ENCODE measurements around the gene JAM3.

The JAM3 gene

DNA sequence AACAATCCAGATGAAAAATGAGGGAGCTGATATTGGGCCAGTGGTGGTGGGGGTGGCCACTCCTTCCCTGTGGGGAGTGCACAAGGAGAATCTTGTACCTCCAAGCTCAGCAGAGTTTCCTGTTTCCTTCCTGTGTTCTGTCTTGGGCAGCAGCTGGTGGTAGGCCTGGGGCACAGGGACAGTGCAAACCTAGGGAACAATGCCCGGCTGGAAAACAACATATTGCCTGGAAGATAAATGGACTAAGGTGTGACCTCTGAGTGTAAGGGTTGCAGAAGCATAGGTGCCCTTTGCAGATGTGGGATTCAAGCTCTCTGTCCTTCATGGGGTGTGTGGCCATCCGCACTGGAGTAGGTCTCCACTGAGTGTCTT lies 5.8 kb upstream of the JAM3 start:
- no peak overlapping the region for H3K4me3 ChIP-seq (ENCODE audit: low read depth, low read length)
- no peak for DNase-seq (ENCODE audit: low read depth)
- TF ChIP-seq, protein P1, sequence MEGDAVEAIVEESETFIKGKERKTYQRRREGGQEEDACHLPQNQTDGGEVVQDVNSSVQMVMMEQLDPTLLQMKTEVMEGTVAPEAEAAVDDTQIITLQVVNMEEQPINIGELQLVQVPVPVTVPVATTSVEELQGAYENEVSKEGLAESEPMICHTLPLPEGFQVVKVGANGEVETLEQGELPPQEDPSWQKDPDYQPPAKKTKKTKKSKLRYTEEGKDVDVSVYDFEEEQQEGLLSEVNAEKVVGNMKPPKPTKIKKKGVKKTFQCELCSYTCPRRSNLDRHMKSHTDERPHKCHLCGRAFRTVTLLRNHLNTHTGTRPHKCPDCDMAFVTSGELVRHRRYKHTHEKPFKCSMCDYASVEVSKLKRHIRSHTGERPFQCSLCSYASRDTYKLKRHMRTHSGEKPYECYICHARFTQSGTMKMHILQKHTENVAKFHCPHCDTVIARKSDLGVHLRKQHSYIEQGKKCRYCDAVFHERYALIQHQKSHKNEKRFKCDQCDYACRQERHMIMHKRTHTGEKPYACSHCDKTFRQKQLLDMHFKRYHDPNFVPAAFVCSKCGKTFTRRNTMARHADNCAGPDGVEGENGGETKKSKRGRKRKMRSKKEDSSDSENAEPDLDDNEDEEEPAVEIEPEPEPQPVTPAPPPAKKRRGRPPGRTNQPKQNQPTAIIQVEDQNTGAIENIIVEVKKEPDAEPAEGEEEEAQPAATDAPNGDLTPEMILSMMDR (IDR thresholded peaks at IDR 0.05; ENCODE audit: insufficient read depth, low read depth, low read length, missing control alignments): no peak

DNA sequence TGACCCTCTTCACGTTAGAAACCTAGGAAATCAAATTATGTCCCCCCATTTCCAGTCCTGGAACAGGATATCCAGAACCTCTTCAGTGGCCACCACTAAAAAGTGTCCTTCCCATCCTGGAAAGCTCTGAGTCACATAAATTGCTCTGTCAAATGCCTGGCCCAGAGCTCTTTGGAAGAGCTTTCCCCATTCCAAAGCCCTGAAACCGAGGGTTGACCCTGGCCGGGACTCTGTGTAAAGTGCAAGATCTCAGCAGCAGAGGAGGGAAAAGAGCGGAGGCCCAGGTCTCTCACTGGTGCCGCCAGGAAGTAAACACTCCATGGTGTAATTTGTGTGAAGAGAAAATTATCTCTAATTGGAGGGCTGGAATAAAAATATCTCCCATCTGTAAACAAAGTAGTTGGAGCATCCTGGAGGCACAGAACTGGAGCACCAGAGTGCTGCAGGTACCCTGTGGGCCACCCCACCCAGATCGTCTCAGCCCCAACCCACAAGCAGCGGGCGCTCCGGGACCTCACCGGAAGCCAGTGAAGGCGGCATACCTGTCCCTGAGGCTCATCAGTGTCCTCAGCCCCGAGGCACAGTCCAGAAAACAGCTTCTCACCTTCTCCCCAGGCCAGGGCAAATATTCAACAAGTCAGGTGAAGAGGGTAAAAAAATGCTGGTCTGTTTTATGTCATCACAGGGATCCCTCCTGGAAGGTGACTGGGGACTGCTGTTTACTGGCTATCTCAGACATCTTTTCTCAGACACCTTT lies 4.7 kb upstream of the JAM3 start:
- TF ChIP-seq, protein P1 (IDR thresholded peaks at IDR 0.05; ENCODE audit: insufficient read depth, low read depth, low read length, missing control alignments): no peak
- H3K4me3 ChIP-seq (ENCODE audit: low read depth, low read length): no peak overlapping the region
- DNase-seq (ENCODE audit: low read depth): no peak

DNA sequence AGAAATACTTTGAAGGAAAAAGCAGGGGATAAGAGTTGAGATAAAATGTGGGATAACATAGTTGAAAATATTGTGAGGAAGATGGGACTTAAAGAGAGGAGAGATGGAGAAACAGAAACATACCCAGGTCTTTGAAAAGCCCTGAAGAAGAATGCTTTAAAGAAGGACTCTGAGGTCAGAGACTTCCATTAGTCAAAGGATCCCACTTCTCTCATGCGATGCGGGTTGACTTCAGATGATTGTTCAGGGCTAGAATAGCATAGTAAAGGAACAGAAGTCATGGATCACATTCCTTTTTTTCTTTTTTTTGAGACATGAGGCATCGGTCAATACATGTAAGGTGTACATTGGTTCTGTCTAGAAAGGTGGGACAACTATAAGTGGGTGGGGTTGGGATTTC lies 3.5 kb upstream of the JAM3 start:
- DNase-seq (ENCODE audit: low read depth): no peak
- H3K4me3 ChIP-seq (ENCODE audit: low read depth, low read length): no peak overlapping the region
- TF ChIP-seq, protein P1 (IDR thresholded peaks at IDR 0.05; ENCODE audit: insufficient read depth, low read depth, low read length, missing control alignments): no peak

DNA sequence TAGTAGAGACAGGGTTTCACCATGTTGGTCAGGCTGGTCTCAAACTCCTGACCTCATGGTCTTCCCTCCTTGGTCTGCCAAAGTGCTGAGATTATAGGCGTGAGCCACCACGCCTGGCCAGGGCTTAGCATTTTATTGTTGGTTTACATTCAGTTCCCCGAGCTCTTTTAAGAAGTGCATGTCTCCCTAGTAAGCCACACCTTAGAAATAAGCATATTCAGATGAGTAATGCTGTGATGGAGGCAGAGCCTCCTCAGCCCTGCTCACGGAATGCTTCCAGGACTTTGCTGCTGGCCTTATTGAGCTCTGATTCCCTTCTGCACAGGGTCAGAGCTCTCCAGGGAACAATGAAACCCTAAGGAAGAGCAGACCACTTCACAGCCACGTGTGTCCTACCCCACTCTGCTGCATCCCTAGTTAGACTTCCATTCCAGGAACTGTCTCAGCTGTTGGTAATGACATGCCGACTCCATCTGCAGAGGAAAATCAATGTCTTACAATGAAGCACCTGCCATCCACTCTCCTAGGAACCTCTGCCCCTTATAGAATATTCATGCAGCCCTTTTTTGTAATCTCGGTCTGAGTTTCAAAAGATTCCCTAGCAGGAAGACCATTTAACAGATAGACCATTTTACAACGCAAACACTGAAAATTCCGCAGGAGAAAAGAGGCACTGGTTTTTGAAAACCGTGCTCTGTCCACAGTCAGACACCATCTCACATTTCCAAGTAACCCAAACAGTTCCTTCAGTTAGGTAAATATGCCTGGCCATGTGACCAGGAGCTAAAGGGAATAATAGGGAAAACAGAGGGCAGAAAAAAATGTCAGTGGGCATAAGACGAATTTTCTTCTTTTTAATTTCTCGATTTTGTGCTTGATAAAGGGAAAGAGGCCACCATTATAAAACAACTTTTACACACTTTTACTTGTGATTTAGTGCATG lies 1.7 kb upstream of the JAM3 start:
- TF ChIP-seq, protein P1 (IDR thresholded peaks at IDR 0.05; ENCODE audit: insufficient read depth, low read depth, low read length, missing control alignments): no peak
- DNase-seq (ENCODE audit: low read depth): no peak

DNA sequence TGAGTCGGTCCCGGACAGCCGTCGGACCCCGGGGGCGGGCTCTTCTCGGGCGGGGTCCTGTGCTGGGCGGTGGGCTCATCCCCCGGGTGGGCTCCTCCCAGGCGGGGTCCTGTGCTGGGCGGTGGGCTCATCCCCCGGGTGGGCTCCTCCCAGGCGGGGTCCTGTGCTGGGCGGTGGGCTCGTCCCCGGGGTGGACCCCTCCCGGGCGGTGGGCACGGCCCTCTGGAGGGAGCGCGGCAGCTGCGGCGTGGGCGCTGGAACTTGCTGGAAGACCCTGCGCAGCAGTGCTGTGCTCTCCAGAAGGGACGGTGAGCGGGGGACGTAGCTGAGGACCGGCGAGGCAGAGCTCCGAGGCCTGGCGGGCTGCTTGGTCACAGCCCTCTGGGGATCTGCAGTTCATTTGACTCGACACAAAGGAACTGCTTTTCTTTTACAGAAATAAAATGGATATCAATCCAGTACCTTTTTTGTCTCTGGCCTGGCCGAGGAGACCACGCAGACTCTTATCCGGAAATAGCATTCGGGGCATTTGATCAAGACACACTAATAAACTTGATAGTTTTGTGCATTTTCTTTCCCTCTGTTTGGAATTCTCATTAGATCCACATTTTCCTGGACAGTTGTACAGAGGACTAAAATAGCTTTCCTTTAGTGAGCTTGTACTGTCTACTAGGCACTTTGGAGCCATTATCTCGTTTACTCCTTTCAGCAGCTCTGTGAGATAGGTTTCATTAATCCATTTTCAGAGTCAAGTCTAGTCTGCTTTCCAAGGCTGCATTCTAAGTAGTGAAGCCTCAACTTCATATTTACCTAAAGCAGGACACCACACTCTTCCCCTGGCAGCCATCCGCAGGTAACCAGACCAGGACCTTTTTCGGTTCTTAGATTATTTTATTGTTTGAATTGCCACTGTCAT lies 812 bp downstream of the JAM3 start:
- no peak for DNase-seq (ENCODE audit: low read depth)
- TF ChIP-seq, protein P1 (IDR thresholded peaks at IDR 0.05; ENCODE audit: insufficient read depth, low read depth, low read length, missing control alignments): no peak
- no peak overlapping the region; the same call in 1 of the 2 replicates for H3K4me3 ChIP-seq (ENCODE audit: low read depth, low read length)

More for the DNA sequence above, 1.7 kb upstream of the JAM3 start:
- no peak overlapping the region for H3K4me3 ChIP-seq (ENCODE audit: low read depth, low read length)

DNA sequence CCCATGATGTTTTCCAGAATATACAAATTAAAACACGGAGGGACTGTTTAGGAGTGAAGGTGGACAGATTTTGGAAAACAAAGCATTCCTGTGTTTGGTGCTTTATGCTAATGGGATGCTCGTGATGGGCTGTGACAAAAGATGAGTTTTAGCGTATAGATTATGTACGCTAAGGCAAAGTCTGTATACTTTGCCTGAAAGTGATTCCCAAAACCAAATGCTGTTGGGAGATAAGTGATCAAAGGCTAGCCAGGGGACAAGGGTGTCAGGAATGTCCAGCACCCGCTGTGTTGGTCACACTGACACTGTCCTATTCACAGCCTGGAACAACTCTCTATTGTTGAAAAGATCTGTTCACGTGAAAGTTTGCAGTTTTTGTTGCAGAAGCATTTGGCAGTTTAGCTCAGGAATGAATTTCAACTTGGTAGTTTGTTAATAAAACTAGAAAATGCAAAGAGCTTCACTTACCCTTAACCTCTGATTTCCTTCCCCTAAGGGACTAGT lies 1.5 kb downstream of the JAM3 start:
- no peak overlapping the region for H3K4me3 ChIP-seq (ENCODE audit: low read depth, low read length)
- DNase-seq (ENCODE audit: low read depth): no peak
- TF ChIP-seq, protein P1 (IDR thresholded peaks at IDR 0.05; ENCODE audit: insufficient read depth, low read depth, low read length, missing control alignments): no peak
